GM18861 (cell line): Measurements from ENCODE around the gene MCTP1.

Experiments
- ATAC-seq: cut with Tn5 transposase; IDR thresholded peaks from one replicate; pipeline ENCODE4 v1.9.1; 2021; ENCODE audit not compliant: unreplicated experiment

Gene MCTP1

GRCh38 chr5:95284572-95285408, at the start of gene MCTP1:
Gene MCTP1, minus strand, starts transcription at chr5:95285094.
- ATAC-seq: no peak

DNA sequence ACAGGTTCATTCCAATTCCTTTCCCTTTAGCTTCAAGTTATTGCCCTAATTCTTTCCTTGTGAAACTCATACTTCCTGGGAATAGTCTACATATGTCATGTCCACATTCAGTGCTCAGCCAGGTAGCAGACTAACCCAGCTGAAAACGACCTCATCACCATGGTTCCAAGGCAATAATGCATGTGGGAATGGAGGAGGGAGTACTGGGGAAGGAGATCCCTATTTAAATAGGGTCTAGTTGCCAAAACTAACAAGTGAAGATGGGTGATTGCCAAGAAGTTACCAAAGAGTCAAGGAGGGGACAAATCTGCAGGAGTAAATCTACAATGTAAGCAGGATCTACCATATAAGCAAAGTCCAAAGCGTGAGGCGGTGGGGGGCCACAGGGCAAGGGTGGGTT, 47.3 kb upstream of the MCTP1 start:
- no peak for ATAC-seq

DNA sequence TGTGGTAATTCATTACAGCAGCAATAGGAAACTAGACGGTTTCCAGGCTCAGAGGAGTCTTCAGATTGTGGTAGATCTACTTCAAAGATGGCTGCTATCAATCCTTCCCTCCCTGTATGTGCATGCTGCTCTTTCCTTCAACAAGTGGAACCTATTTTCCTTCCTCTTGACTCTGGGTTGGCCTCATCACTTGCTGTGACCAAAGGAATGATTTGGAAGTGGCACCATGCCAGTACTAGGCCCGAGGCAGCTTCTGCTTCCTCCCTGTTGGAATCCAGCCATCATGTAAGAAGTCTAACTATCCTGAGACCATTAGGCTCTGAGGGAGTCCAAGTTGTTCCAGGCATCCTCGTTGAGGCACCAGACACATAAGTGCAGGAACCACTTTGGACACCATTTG, 46.5 kb upstream of the MCTP1 start:
- ATAC-seq: no peak

- no peak for ATAC-seq
Measured at GRCh38 chr5:95327211-95327610, 42.3 kb upstream of the MCTP1 start.

GRCh38 chr5:95317687-95318086, 32.8 kb upstream of the MCTP1 start:
- no peak for ATAC-seq

DNA sequence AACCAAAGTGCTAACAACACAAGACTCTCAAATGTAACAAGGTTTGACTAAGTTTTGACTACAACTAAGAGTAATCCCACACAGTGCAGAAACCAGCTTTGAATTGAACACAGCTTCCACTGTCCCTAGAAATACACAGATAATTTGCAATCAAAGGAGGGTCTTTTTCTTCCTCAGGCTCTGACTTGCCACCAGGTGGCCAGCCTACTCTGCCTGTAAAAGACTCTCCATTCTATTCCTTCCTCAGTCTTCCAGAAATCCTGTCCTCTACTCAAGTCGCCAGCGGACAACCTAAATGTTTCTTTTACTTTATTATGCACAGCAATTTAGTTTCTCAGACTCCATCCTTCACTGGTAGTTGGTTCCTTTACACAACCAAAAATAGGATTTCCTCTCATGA, 32.2 kb upstream of the MCTP1 start:
- no peak for ATAC-seq

DNA sequence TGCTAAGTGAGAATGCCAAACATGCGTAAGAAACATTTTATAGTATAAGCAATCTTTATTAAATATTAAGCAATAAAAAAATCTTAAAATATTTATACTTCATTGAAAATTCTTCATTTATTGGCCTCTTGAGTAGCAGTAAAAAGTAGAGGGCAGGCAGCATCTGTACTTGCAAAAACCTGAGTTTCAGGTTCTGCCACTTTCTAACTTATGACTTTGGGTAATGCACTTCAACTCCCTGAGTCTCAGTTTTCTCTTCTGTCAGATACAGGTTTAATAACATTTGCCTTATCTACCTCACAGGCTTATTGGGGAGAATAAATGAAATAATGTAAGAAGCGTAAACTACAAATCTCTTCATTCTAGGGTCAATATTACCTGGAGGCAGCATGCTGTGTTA, 19.8 kb upstream of the MCTP1 start:
- ATAC-seq: no peak

- ATAC-seq: no peak
Measured at GRCh38 chr5:95298651-95299050, 13.8 kb upstream of the MCTP1 start.

DNA sequence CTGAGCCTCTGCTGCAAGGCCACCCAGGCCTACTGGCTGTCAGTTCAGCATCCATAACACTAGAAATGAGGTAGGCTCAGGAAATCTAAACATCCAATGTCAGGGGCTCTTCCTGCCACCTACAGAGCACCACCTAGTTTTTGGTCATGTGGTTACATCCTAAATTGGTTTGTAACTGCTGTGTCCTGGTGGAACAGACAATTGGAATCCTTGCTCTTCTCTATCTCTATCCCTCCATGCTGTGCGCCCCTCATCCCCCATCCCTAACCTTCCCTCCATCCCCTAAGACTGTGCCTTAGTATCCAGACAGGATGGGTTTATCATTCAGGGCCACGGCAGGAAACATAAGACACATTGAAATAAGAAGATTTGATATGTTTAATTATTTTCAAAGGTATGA, 11.4 kb upstream of the MCTP1 start:
- no peak for ATAC-seq

- no peak for ATAC-seq
Measured at GRCh38 chr5:95285409-95285755, 488 bp upstream of the MCTP1 start.

DNA sequence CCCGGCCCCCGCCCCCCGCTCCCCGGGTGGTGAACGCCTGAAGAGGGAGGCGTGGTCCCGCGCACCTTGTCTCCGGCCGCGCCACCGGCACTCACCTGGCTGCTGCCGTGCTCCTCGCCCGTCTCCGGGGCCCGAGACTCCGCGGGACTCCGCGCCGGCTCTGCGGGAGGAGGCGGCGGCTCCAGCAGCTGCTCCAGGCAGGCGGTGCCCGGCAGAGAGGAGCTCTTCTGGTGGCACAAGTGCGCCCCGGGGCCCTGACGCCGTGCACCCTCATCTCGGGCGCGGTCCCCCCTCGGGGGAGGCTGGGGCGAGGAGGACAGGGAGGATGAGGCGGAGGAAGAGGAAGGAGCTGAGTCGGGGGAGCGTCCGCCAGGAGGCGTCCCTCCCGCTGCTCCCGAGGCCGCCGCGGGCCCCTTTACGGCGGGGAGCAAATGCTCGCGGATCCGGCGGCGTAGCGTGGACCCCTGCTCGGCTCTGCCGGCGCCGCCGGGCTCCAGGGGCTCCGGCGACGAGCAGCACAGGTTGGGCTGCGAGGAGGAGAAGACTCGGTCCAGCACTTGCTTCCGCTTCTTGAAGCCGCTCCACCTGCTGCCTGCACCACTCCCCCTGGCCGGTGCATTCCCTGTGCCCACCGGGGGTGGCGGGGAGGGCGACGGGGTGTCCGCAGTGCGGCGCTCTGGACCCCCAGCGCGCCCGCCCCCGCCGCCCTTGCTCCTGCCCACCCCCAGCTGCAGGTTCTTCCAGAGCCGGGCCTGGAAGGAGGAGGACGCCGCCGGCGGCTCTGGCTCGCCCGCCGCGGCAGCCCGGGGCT, 928 bp downstream of the MCTP1 start:
- peak; percentile 52 for ATAC-seq

DNA sequence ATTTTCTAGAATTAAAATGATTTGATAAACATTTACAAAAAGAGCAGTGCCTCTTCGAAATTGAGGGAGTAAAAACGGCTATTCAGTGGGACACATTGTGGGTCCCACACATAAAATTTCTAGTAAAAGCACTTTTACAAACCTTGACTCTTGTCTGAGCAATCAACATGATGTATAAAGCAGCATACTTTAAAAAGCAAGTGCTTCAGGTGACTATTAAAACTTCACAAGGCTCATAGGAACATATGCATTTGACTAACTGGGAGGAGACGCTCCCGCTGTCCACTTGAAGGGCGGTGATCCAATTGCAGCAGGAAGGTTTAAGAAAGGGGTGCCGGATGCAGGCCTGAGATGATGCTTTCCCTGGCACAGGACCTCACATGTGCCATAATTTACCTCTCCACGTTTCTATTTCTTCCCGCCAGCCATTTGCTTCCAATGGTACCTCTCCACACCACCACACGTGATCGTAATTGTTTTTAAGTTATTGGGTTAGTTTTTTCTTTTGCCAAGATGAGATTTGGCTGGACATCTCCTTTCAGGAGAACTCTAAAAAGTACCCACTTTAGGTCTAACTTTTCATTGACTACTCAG, 1.8 kb downstream of the MCTP1 start:
- no peak for ATAC-seq

GRCh38 chr5:95281226-95281625, 3.7 kb downstream of the MCTP1 start:
- ATAC-seq: no peak

DNA sequence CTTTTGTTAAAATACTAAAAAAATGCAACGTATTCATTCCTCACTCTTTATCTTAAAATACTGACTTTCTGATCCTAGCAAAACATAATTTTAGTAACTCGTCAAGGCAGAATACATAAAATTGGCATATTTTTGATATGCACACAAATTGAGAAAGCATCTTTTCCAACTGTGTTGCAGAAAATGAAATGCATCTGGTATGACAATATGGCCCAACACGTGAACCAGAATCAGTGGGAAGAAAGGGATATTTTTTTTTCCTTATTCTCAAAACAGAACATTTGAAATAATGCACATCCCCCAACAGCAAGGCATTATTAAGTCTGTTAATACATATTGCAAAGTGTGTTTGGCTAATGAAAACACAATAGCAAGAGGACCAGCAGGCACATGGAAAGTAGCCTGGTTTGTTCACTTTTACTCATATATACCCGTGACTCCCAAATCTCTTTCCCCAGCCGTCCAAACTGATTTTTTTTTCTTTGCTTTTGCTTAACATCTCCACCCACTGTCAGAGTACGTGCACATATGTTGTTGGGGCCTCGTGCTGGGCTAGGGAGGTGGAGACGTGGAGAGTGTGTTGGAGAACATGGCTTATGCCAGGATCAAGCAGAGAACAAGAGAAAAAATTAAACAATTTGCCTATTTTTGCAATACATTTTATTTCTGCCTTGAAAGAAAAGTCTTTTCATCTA, 4.3 kb downstream of the MCTP1 start:
- no peak for ATAC-seq

GRCh38 chr5:95274011-95274410, 10.9 kb downstream of the MCTP1 start:
- ATAC-seq: no peak

- no peak for ATAC-seq
Measured at GRCh38 chr5:95272316-95272929, 12.5 kb downstream of the MCTP1 start.

DNA sequence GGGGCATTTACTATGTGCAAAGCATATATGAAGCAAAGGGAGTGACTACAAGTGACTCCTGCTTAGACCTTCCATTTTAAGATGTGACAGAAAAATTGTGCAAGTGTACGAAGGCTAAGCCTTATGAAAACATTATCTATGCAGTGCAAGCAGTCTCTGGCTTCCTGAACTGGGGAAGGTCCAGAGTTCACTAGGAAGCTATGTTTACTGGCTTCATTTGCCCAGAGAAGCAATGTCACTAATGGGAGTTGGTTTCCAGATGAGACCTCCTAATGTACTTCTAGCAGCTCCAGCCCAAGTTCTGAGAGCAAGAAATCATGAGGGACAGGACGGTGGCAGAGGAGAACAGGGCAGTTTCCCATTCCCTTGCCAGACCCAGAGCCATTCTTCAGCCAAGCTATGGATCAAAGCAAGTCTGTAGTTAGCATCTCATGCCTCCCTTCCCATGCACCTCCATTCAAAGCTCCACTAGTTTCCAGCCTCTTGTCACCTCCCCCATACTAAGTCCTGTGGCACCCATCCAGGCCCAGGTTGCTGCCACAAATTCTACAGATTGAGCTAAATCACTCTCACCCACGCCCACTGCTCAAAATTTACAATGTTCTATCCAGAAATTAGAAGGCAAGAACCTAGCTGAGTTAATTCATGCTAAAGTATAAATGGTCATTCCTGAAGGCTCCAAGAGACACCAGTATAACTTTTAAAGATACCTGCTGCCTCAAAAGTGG, 21.8 kb downstream of the MCTP1 start:
- no peak for ATAC-seq

DNA sequence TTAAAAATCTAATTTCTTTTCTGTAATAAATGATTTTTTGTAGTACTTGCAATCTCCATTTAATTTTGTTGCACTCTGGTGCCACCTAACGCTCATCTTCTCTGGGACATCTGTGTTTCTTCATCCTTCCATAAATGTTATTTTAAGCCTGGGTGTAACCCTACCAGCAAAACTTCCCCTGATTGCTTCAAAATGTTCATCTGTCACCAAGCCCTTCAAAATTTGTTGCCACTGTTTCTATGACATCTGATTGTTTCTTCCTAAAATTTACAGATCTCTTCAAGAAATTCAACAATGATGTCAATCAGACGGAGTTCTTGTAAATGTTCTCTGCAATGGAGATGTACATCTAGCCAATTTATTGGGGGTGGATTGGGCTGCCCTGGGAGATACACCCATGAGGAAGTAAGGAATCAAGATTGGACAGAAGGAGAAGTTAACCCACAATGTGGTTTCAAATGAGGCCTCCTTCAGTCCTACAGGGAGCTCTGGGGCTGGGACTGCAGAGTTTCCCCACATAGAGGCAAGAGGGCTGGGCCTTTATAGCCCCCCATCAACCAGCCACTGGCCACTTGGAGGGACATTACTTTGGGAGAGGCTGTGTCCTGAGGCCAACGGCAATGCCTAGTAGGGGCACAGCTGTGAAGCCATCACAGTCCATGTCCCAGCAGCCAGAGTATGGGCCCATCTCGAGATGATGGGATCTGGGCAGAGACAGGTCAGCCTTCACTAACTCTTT, 23.3 kb downstream of the MCTP1 start:
- ATAC-seq: no peak

GRCh38 chr5:95256991-95257390, 27.9 kb downstream of the MCTP1 start:
- ATAC-seq: no peak

DNA sequence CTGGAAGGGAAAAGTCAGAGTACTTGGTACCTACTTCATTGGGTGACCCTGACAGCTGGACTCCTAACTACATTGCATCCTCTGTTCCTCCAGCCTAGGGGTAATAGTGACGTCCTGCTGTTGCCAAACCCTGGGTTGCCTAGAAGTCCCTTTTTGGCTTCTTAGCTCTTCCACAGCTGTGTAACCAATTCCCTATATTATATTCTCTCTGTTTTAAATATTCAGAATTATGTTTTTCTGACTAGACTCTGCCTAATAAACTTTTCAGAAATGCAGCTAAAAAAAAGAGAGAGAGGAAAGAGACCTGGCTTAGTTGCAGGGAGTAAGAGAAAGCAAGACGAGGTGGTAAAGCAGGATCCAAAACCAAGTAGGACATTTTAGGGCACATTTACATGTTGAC, 28.4 kb downstream of the MCTP1 start:
- no peak for ATAC-seq
